NCI-H345 treated with DMSO at 0.1 percent for 48 hours (cell line): ENCODE results near the gene C19orf81.

Experiments used
- DNase-seq: peaks from one replicate; lab custom pipeline; 2025; ENCODE audit not compliant: unreplicated experiment; lab: John Stamatoyannopoulos, UW

The C19orf81 gene

GRCh38 chr19:50679177-50680125 is 30.2 kb downstream of the C19orf81 start:
- no peak for DNase-seq

- no peak for DNase-seq
Observed at GRCh38 chr19:50686310-50687032, 37.2 kb downstream of the C19orf81 start.

- no peak for DNase-seq
Observed at GRCh38 chr19:50688766-50689165, 39.5 kb downstream of the C19orf81 start.

GRCh38 chr19:50690439-50690838 is 41.2 kb downstream of the C19orf81 start:
- DNase-seq = no peak

GRCh38 chr19:50693064-50693975 is 44.1 kb downstream of the C19orf81 start:
- DNase-seq = no peak

GRCh38 chr19:50694815-50695145 is 45.5 kb downstream of the C19orf81 start:
- DNase-seq = no peak

GRCh38 chr19:50695251-50696093 is 46.2 kb downstream of the C19orf81 start:
- DNase-seq = no peak

GRCh38 chr19:50696094-50696483 is 46.8 kb downstream of the C19orf81 start:
- DNase-seq = no peak

GRCh38 chr19:50697414-50698124 is 48.3 kb downstream of the C19orf81 start:
- no peak for DNase-seq

GRCh38 chr19:50701367-50701985 is 52.2 kb downstream of the C19orf81 start:
- DNase-seq = no peak

GRCh38 chr19:50702158-50702870 is 53.1 kb downstream of the C19orf81 start:
- no peak for DNase-seq

GRCh38 chr19:50702871-50703829 is 53.9 kb downstream of the C19orf81 start:
- no peak for DNase-seq

- DNase-seq = no peak
Observed at GRCh38 chr19:50703915-50704796, 54.9 kb downstream of the C19orf81 start.

GRCh38 chr19:50705422-50706019 is 56.3 kb downstream of the C19orf81 start:
- no peak for DNase-seq

- DNase-seq = no peak
Observed at GRCh38 chr19:50706387-50706786, 57.1 kb downstream of the C19orf81 start.
